Subcutaneous abdominal adipose tissue (tissue), 5 donors: Measurements from ENCODE around the gene CD99L2.
A peak's percentile ranks its signal among the peaks of the same experiment; 100 is the strongest.

Source experiments
- H3K27ac ChIP-seq: one replicate; pipeline ENCODE4 v1.7.0; 2013; ENCODE audit warnings: low read depth, mild to moderate bottlenecking, inconsistent platforms, low read length, moderate library complexity
- H3K27me3 ChIP-seq, 5 donors: one replicate each; pipeline ENCODE4 v1.7.0; 2013; ENCODE audit warnings: low read length in 5 of 5, inconsistent platforms in 1 of 5; ENCODE audit not compliant: control insufficient read depth in 5 of 5, insufficient read depth in 4 of 5
- H3K36me3 ChIP-seq, 5 donors: one replicate each; pipeline ENCODE4 v1.7.0; 2013; ENCODE audit warnings: low read length in 5 of 5; ENCODE audit not compliant: control insufficient read depth in 5 of 5, insufficient read depth in 5 of 5
- H3K4me1 ChIP-seq, 5 donors: one replicate each; pipeline ENCODE4 v1.7.0; 2013; ENCODE audit warnings: low read length in 5 of 5, mild to moderate bottlenecking in 3 of 5, moderate library complexity in 1 of 5; ENCODE audit not compliant: control insufficient read depth in 5 of 5, insufficient read depth in 5 of 5
- H3K4me3 ChIP-seq, 5 donors: one replicate each; pipeline ENCODE4 v1.7.0; 2013; ENCODE audit warnings: low read length in 5 of 5, low read depth in 1 of 5
- H3K9ac ChIP-seq, 5 donors: one replicate each; pipeline ENCODE4 v1.7.0; 2013; ENCODE audit warnings: low read length in 5 of 5, mild to moderate bottlenecking in 4 of 5, moderate library complexity in 3 of 5
- H3K9me3 ChIP-seq, 5 donors: one replicate each; pipeline ENCODE4 v1.7.0; 2013; ENCODE audit warnings: low read length in 5 of 5; ENCODE audit not compliant: control insufficient read depth in 5 of 5
- donor health status: healthy.
- donor health status: healthy.
- donor health status: healthy.
- donor health status: healthy.
- donor health status: healthy.

Gene CD99L2

DNA sequence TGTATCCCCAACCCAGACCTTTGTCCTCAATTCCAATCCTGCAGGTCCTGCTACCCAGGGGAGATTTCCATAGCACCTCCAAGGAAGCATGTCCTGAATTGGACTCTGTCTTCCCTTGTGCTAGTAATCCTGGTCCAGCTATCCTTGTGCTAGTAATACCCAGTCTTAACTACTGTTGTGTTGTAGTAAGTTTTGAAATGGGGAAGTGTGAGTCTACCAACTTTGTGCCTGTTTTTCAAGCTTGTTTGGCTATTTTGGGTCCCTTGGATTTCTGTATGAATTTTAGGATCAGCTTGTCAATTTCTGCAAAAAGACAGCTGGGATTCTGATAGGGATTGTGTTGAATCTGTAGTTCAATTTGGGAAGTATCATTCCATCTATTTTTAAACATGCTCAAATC lies 51.4 kb downstream of the CD99L2 start:
- Histone ChIP-seq H3K4me1 (peaks cover 2 to 28% (median 13%) of the 10 kb centered on the region in 5 donors), H3K4me3 (no peak overlapping the region), H3K27me3 (no peaks in the 10 kb centered on the region)

DNA sequence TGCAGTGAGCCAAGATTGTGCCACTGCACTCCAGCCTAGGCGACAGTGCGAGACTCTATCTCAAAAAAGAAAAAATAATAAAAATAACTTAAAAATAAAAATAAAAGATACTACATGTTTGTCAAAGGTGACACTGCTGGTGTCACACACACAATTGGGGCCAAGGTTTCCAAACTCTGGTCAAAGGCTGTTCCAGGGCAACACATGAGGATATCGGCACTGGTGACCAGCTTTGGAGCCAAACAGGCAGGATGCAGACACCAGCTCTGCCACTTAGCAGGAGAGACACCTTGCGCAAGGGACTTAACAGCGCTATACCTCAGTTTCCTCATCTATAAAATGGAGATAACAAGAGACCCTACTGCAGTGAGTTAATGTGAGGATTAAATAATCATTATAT lies 52.3 kb downstream of the CD99L2 start:
- Histone ChIP-seq H3K27ac (no peak overlapping the region), H3K4me1 (peaks cover 2 to 33% (median 22%) of the 10 kb centered on the region in 5 donors), H3K36me3 (no peaks in the 10 kb centered on the region), H3K9me3 (no peaks in the 10 kb centered on the region), H3K4me3 (no peak overlapping the region), H3K27me3 (no peaks in the 10 kb centered on the region), H3K9ac (no peak overlapping the region)

More for the DNA sequence above, 51.4 kb downstream of the CD99L2 start:
- Histone ChIP-seq H3K9me3 (no peaks in the 10 kb centered on the region), H3K9ac (no peak overlapping the region), H3K36me3 (no peaks in the 10 kb centered on the region), H3K27ac (no peak overlapping the region)

DNA sequence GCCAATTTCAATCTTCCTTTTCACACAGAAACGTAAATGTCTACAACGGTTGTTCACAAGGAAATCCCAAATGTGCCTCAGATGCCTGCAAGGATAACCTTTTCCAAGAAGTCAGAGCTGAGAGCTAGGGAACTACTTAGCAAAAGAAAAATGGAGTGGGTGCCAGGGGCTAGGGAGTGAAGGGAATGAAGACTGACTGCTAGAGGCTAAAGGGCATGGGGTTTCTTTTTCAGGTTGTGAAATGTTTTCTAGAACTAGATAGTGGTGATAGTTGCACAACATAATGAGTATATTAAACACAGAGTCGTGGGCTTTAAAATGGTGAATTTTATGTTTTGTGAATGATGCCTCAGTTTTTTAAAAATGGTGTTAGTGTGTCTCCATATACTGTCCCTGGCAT lies 53.4 kb downstream of the CD99L2 start:
- Histone ChIP-seq H3K9ac (no peak overlapping the region), H3K9me3 (no peaks in the 10 kb centered on the region), H3K27ac (peak overlapping the region; percentile 21), H3K36me3 (no peaks in the 10 kb centered on the region), H3K4me1 (peaks cover 2 to 31% (median 21%) of the 10 kb centered on the region in 5 donors), H3K4me3 (no peak overlapping the region), H3K27me3 (no peaks in the 10 kb centered on the region)

DNA sequence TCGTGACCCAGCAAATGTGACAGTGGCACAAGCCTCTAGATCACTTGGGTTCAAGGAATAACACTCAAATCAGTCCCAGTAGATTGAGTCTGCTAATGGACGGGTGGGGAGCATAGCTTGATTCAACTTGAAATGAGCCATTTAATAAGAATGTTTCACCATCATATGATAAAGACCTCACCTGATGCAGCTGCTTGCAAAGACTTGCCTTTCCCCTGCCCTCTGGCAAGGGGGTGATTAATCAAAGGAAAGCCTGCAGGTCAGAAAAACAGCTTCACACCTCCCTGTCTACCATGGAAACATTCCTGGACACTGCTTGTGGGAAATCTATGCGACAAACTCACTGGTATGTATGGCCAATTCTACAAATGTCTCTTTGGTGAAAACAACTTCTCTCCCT lies 54.5 kb downstream of the CD99L2 start:
- Histone ChIP-seq H3K4me1 (peaks cover 0 to 23% (median 18%) of the 10 kb centered on the region in 5 donors), H3K9ac (no peak overlapping the region), H3K4me3 (no peak overlapping the region), H3K9me3 (no peaks in the 10 kb centered on the region), H3K27ac (no peak overlapping the region), H3K36me3 (no peaks in the 10 kb centered on the region), H3K27me3 (no peaks in the 10 kb centered on the region)

DNA sequence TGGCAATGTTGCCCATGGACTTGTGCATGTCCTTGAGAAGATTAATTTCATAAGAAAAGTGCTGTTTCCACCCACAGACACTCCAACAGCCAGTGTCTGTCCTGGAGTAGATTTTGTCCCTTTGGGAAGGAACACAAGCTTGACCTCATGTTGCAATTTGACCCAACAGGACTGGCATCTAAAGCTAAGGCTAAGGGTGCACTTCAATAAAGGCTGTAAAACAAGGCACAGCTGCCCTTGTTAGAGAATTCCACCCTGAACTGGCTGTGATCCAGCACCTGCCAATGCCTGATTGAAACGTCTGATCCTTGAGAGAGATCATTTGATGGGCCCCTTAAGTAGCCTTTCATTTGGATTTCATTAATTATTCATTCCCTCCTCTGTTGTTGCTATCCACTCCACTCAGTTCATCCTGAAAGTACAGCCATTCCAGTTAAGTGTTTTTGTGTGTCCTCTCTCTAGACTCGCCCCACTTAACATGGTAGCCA lies 56.2 kb downstream of the CD99L2 start:
- no peak overlapping the region for H3K27ac ChIP-seq

DNA sequence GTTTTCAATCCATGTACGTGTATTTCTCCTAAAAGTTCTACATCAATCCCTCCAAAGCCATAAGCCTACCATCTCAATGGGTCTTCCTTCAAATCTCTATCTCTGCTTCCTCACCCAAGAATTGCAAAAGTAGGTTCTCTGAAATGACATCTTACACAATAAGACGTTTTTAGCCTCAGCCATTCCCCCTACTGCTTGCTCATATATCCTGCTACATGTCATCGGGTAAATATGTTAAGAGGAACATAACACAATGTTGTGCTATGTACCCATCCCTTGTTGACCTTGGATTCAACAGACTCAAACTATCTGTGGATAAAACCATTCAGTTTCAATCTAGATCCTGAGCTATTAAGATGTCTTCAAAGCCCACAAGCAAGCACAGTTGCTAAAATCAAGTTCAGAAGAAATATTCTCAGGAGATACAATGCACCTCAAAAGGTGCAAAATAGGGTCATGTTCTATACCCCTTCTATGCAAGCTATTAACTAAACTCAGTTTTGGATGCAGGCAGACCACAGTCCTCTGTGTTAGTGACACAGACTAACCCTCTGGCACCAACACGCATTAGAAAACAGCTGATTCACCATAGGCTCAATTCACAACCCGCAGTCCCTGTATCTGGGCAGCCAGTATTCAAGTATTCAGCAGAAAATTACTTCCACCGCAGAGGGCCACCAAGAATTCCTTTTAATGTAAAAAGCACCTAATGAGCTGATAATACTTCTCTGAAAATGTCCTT lies 56.8 kb downstream of the CD99L2 start:
- no peaks in the 10 kb centered on the region for H3K9me3 ChIP-seq
- no peaks in the 10 kb centered on the region for H3K27me3 ChIP-seq
- no peak overlapping the region for H3K4me3 ChIP-seq
- H3K9ac ChIP-seq: no peak overlapping the region
- H3K4me1 ChIP-seq: peaks cover 0 to 23% (median 15%) of the 10 kb centered on the region in 5 donors
- no peaks in the 10 kb centered on the region for H3K36me3 ChIP-seq
- no peak overlapping the region for H3K27ac ChIP-seq

More for the DNA sequence above, 56.2 kb downstream of the CD99L2 start:
- Histone ChIP-seq H3K4me3 (no peak overlapping the region), H3K4me1 (peaks cover 0 to 23% (median 18%) of the 10 kb centered on the region in 5 donors), H3K9ac (no peak overlapping the region), H3K9me3 (no peaks in the 10 kb centered on the region), H3K36me3 (no peaks in the 10 kb centered on the region), H3K27me3 (no peaks in the 10 kb centered on the region)

DNA sequence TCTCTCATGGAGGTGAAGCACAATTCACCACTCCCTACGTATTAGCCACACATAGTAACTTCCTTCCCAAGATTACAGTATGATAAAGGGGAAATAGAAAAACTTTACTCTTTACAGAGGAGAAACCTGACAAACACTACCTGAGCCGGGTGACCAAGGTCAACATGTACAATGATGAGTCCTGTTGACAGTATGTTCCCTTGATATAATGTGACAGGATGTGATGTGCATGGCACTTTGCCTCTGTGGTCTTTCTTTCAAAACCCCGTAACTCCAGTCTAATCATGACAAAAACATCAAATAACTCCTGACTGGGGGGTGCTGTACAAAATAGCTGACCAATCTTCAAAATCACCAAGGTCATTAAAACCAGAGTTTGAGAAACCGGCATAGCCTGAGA lies 60.6 kb downstream of the CD99L2 start:
- H3K27me3 ChIP-seq: no peaks in the 10 kb centered on the region
- H3K27ac ChIP-seq: no peak overlapping the region

DNA sequence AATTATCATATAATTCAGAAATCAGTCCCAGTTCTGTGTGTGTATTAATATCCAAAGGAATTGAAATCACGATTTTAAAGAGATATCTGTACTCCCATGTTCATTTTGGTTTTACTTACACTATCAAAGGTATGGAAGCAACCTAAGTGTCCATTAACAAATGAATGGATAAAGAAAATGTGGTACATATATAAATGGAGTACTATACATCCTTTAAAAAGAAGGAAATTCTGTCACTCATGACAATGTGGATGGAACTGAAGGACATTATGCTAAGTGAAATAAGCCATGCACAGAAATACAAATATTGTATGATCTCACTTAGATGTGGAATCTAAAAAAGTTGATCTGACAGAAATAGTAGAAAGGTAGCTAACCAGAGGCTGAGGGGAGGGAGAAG lies 63.8 kb downstream of the CD99L2 start:
- Histone ChIP-seq H3K27ac (no peak overlapping the region), H3K9me3 (peaks cover 0 to 6% (median 0%) of the 10 kb centered on the region in 5 donors), H3K36me3 (no peaks in the 10 kb centered on the region), H3K9ac (no peak overlapping the region), H3K4me1 (no peaks in the 10 kb centered on the region), H3K4me3 (no peak overlapping the region), H3K27me3 (no peaks in the 10 kb centered on the region)

More for the DNA sequence above, 60.6 kb downstream of the CD99L2 start:
- no peak overlapping the region for H3K9ac ChIP-seq
- no peak overlapping the region for H3K4me3 ChIP-seq
- H3K9me3 ChIP-seq: peaks cover 0 to 6% (median 0%) of the 10 kb centered on the region in 5 donors
- no peaks in the 10 kb centered on the region for H3K36me3 ChIP-seq
- peaks cover 0 to 15% (median 9%) of the 10 kb centered on the region in 5 donors for H3K4me1 ChIP-seq

DNA sequence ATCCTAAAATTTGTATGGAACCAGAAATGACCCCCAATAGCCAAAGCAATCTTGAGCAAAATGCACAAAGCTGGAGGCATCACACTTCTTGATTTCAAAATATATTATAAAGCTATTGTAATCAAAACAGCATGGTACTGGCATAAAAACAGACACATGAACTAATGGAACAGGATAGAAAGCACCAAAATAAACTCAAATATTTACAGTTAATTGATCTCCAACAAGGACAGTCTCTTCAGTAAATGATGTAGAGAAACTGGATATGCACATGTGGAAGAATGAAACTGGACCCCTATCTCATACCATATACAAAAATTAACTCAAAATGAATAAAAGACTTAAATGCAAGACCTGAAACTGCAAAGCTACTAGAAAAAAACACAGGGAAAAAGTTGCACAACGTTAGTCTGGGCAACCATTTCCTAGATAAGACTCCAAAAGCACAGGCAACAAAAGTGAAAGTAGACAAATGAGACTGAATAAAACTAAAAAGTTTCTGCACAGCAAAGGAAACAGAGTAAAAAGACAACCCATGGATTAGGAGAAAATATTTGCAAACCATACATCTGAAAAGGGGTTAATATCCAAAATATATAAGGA lies 64.9 kb downstream of the CD99L2 start:
- H3K4me3 ChIP-seq: no peak overlapping the region
- H3K4me1 ChIP-seq: no peaks in the 10 kb centered on the region
- peaks cover 0 to 6% (median 0%) of the 10 kb centered on the region in 5 donors for H3K9me3 ChIP-seq
- H3K27me3 ChIP-seq: no peaks in the 10 kb centered on the region
- no peak overlapping the region for H3K9ac ChIP-seq
- H3K36me3 ChIP-seq: no peaks in the 10 kb centered on the region
- no peak overlapping the region for H3K27ac ChIP-seq

DNA sequence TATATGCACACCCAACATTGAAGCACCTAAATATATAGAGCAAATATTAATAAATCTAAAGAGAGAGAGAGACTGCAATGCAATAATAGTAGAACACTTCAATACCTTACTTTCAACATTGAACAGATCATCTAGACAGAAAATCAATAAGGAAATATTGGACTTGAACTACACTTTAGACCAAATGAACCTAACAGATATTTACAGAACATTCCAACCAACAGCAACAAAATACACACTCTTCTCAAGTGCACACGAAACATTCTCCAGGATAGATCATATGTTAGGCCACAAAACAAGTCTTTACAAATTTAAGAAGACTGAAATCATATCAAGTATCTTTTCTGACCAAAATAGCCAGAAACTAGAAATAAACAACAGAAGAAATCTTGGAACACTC lies 66.6 kb downstream of the CD99L2 start:
- Histone ChIP-seq H3K9ac (no peak overlapping the region), H3K27ac (no peak overlapping the region)

More for the DNA sequence above, 66.6 kb downstream of the CD99L2 start:
- Histone ChIP-seq H3K36me3 (peaks cover 0 to 4% (median 0%) of the 10 kb centered on the region in 5 donors), H3K27me3 (peaks cover 0 to 2% (median 0%) of the 10 kb centered on the region in 5 donors), H3K9me3 (peaks cover 0 to 6% (median 0%) of the 10 kb centered on the region in 5 donors), H3K4me1 (no peaks in the 10 kb centered on the region), H3K4me3 (no peak overlapping the region)
